Measurements from ENCODE around the gene TRIM42.

TRIM42 gene

GRCh38 chr3:140703496-140703895 is 25.6 kb downstream of the TRIM42 start:
- H3K4me2 ChIP-seq (ENCODE audit: insufficient read depth, low read length, poor library complexity, severe bottlenecking), result no peak overlapping the region
- H3K4ac ChIP-seq (ENCODE audit: low read length), result no peak overlapping the region
- no peak overlapping the region for H2BK12ac ChIP-seq (ENCODE audit: low read length)
- H2BK5ac ChIP-seq (ENCODE audit: low read length), result no peak overlapping the region
- H3K4me3 ChIP-seq (ENCODE audit: low read length in 2 of 2), result no peak overlapping the region
- H2BK120ac ChIP-seq (ENCODE audit: low read depth, low read length), result no peak overlapping the region
- no peak overlapping the region for H2AK5ac ChIP-seq (ENCODE audit: low read depth, low read length)
- no peaks in the 10 kb centered on the region for H3K4me1 ChIP-seq (ENCODE audit: control insufficient read depth in 2 of 2, insufficient read depth in 1 of 2, low read depth in 1 of 2, low read length in 2 of 2)
- no peak overlapping the region for H2BK15ac ChIP-seq (ENCODE audit: low read length)
- H3K18ac ChIP-seq (ENCODE audit: low read length), result no peak overlapping the region
- H3K9me3 ChIP-seq (replicated peaks in 1 of 2; ENCODE audit: control insufficient read depth in 2 of 2, insufficient read depth in 1 of 2, low read depth in 1 of 2, low read length in 2 of 2), result peaks cover 0 to 5% of the 10 kb centered on the region in 2 donors
- no peak overlapping the region for H3K27ac ChIP-seq (replicated peaks; ENCODE audit: low read length)
- no peaks in the 10 kb centered on the region for H3K36me3 ChIP-seq (replicated peaks in 1 of 2; ENCODE audit: control insufficient read depth in 2 of 2, insufficient read depth in 2 of 2, low read length in 2 of 2)
- H3K9ac ChIP-seq (ENCODE audit: low read depth, low read length, poor library complexity), result no peak overlapping the region
- no peaks in the 10 kb centered on the region for H3K27me3 ChIP-seq (ENCODE audit: control insufficient read depth in 3 of 3, insufficient read depth in 3 of 3, low read depth in 1 of 3, low read length in 3 of 3)
- H2AFZ ChIP-seq (ENCODE audit: low read length), result no peak overlapping the region
- H4K91ac ChIP-seq (ENCODE audit: low read depth, low read length, poor library complexity), result no peak overlapping the region
- no peak for DNase-seq (ENCODE audit: low spot score)
- no peak overlapping the region for H4K8ac ChIP-seq (ENCODE audit: low read depth, low read length)
- no peaks in the 10 kb centered on the region for H3K79me1 ChIP-seq (ENCODE audit: low read depth, low read length)
- H3K23ac ChIP-seq (ENCODE audit: low read depth, low read length, poor library complexity), result no peak overlapping the region
- H3K14ac ChIP-seq (ENCODE audit: low read length), result no peak overlapping the region
- no CpG with 5 or more reads among the region's 1 CpG for WGBS, 2 donors (ENCODE audit: extremely low coverage in 2 of 2, insufficient read length in 2 of 2, insufficient replicate concordance in 1 of 2)

GRCh38 chr3:140704733-140705132 is 26.9 kb downstream of the TRIM42 start:
- Histone ChIP-seq H3K4me3 (ENCODE audit: low read length in 2 of 2) (no peak overlapping the region), H2BK15ac (ENCODE audit: low read length) (no peak overlapping the region), H3K4me1 (ENCODE audit: control insufficient read depth in 2 of 2, insufficient read depth in 1 of 2, low read depth in 1 of 2, low read length in 2 of 2) (no peaks in the 10 kb centered on the region), H3K23ac (ENCODE audit: low read depth, low read length, poor library complexity) (no peak overlapping the region), H2AFZ (ENCODE audit: low read length) (no peak overlapping the region), H2BK120ac (ENCODE audit: low read depth, low read length) (no peak overlapping the region), H2BK5ac (ENCODE audit: low read length) (no peak overlapping the region), H3K27ac (replicated peaks; ENCODE audit: low read length) (no peak overlapping the region), H4K8ac (ENCODE audit: low read depth, low read length) (no peak overlapping the region), H3K4ac (ENCODE audit: low read length) (no peak overlapping the region), H3K27me3 (ENCODE audit: control insufficient read depth in 3 of 3, insufficient read depth in 3 of 3, low read depth in 1 of 3, low read length in 3 of 3) (no peaks in the 10 kb centered on the region), H2AK5ac (ENCODE audit: low read depth, low read length) (no peak overlapping the region), H4K91ac (ENCODE audit: low read depth, low read length, poor library complexity) (no peak overlapping the region), H3K4me2 (ENCODE audit: insufficient read depth, low read length, poor library complexity, severe bottlenecking) (no peak overlapping the region), H3K9me3 (replicated peaks in 1 of 2; ENCODE audit: control insufficient read depth in 2 of 2, insufficient read depth in 1 of 2, low read depth in 1 of 2, low read length in 2 of 2) (peaks cover 0 to 5% of the 10 kb centered on the region in 2 donors), H2BK12ac (ENCODE audit: low read length) (no peak overlapping the region), H3K14ac (ENCODE audit: low read length) (no peak overlapping the region), H3K79me1 (ENCODE audit: low read depth, low read length) (no peaks in the 10 kb centered on the region), H3K18ac (ENCODE audit: low read length) (no peak overlapping the region), H3K9ac (ENCODE audit: low read depth, low read length, poor library complexity) (no peak overlapping the region), H3K36me3 (replicated peaks in 1 of 2; ENCODE audit: control insufficient read depth in 2 of 2, insufficient read depth in 2 of 2, low read length in 2 of 2) (no peaks in the 10 kb centered on the region)
- no CpG with 5 or more reads among the region's 1 CpG for WGBS, 2 donors (ENCODE audit: extremely low coverage in 2 of 2, insufficient read length in 2 of 2, insufficient replicate concordance in 1 of 2)
- no peak for DNase-seq (ENCODE audit: low spot score)

GRCh38 chr3:140705954-140706353 is 28.1 kb downstream of the TRIM42 start:
- Histone ChIP-seq H3K9me3 (replicated peaks in 1 of 2; ENCODE audit: control insufficient read depth in 2 of 2, insufficient read depth in 1 of 2, low read depth in 1 of 2, low read length in 2 of 2) (peaks cover 0 to 5% of the 10 kb centered on the region in 2 donors), H3K4me2 (ENCODE audit: insufficient read depth, low read length, poor library complexity, severe bottlenecking) (no peak overlapping the region)

GRCh38 chr3:140706360-140706759 is 28.5 kb downstream of the TRIM42 start:
- Histone ChIP-seq H3K4me1 (ENCODE audit: control insufficient read depth in 2 of 2, insufficient read depth in 1 of 2, low read depth in 1 of 2, low read length in 2 of 2) (no peaks in the 10 kb centered on the region), H2BK5ac (ENCODE audit: low read length) (no peak overlapping the region), H3K14ac (ENCODE audit: low read length) (no peak overlapping the region), H3K79me1 (ENCODE audit: low read depth, low read length) (no peaks in the 10 kb centered on the region), H3K4me3 (ENCODE audit: low read length in 2 of 2) (no peak overlapping the region), H3K9me3 (replicated peaks in 1 of 2; ENCODE audit: control insufficient read depth in 2 of 2, insufficient read depth in 1 of 2, low read depth in 1 of 2, low read length in 2 of 2) (peaks cover 0 to 5% of the 10 kb centered on the region in 2 donors), H3K4ac (ENCODE audit: low read length) (no peak overlapping the region), H2AFZ (ENCODE audit: low read length) (no peak overlapping the region), H3K9ac (ENCODE audit: low read depth, low read length, poor library complexity) (no peak overlapping the region), H3K4me2 (ENCODE audit: insufficient read depth, low read length, poor library complexity, severe bottlenecking) (no peak overlapping the region), H2BK120ac (ENCODE audit: low read depth, low read length) (no peak overlapping the region), H3K27ac (replicated peaks; ENCODE audit: low read length) (no peak overlapping the region), H2AK5ac (ENCODE audit: low read depth, low read length) (no peak overlapping the region), H4K91ac (ENCODE audit: low read depth, low read length, poor library complexity) (no peak overlapping the region), H3K23ac (ENCODE audit: low read depth, low read length, poor library complexity) (no peak overlapping the region), H4K8ac (ENCODE audit: low read depth, low read length) (no peak overlapping the region), H3K36me3 (replicated peaks in 1 of 2; ENCODE audit: control insufficient read depth in 2 of 2, insufficient read depth in 2 of 2, low read length in 2 of 2) (no peaks in the 10 kb centered on the region), H3K27me3 (ENCODE audit: control insufficient read depth in 3 of 3, insufficient read depth in 3 of 3, low read depth in 1 of 3, low read length in 3 of 3) (no peaks in the 10 kb centered on the region), H2BK15ac (ENCODE audit: low read length) (no peak overlapping the region), H3K18ac (ENCODE audit: low read length) (no peak overlapping the region), H2BK12ac (ENCODE audit: low read length) (no peak overlapping the region)
- DNase-seq (ENCODE audit: low spot score), result no peak

More at GRCh38 chr3:140705954-140706353, 28.1 kb downstream of the TRIM42 start:
- no peak overlapping the region for H3K27ac ChIP-seq (replicated peaks; ENCODE audit: low read length)
- DNase-seq (ENCODE audit: low spot score), result no peak
- H3K36me3 ChIP-seq (replicated peaks in 1 of 2; ENCODE audit: control insufficient read depth in 2 of 2, insufficient read depth in 2 of 2, low read length in 2 of 2), result no peaks in the 10 kb centered on the region
- H4K91ac ChIP-seq (ENCODE audit: low read depth, low read length, poor library complexity), result no peak overlapping the region
- no peak overlapping the region for H2AK5ac ChIP-seq (ENCODE audit: low read depth, low read length)
- no peak overlapping the region for H3K18ac ChIP-seq (ENCODE audit: low read length)
- no peak overlapping the region for H2BK12ac ChIP-seq (ENCODE audit: low read length)
- no peak overlapping the region for H2BK120ac ChIP-seq (ENCODE audit: low read depth, low read length)
- no peak overlapping the region for H4K8ac ChIP-seq (ENCODE audit: low read depth, low read length)
- H3K27me3 ChIP-seq (ENCODE audit: control insufficient read depth in 3 of 3, insufficient read depth in 3 of 3, low read depth in 1 of 3, low read length in 3 of 3), result no peaks in the 10 kb centered on the region
- no peak overlapping the region for H3K9ac ChIP-seq (ENCODE audit: low read depth, low read length, poor library complexity)
- H3K14ac ChIP-seq (ENCODE audit: low read length), result no peak overlapping the region
- no peak overlapping the region for H3K4ac ChIP-seq (ENCODE audit: low read length)
- no peak overlapping the region for H2BK15ac ChIP-seq (ENCODE audit: low read length)
- no peak overlapping the region for H2BK5ac ChIP-seq (ENCODE audit: low read length)
- no peaks in the 10 kb centered on the region for H3K4me1 ChIP-seq (ENCODE audit: control insufficient read depth in 2 of 2, insufficient read depth in 1 of 2, low read depth in 1 of 2, low read length in 2 of 2)
- H2AFZ ChIP-seq (ENCODE audit: low read length), result no peak overlapping the region
- H3K4me3 ChIP-seq (ENCODE audit: low read length in 2 of 2), result no peak overlapping the region
- no peaks in the 10 kb centered on the region for H3K79me1 ChIP-seq (ENCODE audit: low read depth, low read length)
- H3K23ac ChIP-seq (ENCODE audit: low read depth, low read length, poor library complexity), result no peak overlapping the region
